Articular chondrocyte of knee joint (primary cell): ENCODE data around the gene GUCY1A1. TPM values are rescaled to one million over a fixed set of nuclear protein-coding genes. Genes with fewer than 3 reads are reported as not detected.

Experiments
- total RNA-seq: library from RNA; depleted of rRNA; stranded (reverse); fragments of >200 nt; gene quantifications from 2 replicates; pipeline ENCODE4 v1.2.3, GENCODE V29; 2012

The GUCY1A1 gene, protein sequence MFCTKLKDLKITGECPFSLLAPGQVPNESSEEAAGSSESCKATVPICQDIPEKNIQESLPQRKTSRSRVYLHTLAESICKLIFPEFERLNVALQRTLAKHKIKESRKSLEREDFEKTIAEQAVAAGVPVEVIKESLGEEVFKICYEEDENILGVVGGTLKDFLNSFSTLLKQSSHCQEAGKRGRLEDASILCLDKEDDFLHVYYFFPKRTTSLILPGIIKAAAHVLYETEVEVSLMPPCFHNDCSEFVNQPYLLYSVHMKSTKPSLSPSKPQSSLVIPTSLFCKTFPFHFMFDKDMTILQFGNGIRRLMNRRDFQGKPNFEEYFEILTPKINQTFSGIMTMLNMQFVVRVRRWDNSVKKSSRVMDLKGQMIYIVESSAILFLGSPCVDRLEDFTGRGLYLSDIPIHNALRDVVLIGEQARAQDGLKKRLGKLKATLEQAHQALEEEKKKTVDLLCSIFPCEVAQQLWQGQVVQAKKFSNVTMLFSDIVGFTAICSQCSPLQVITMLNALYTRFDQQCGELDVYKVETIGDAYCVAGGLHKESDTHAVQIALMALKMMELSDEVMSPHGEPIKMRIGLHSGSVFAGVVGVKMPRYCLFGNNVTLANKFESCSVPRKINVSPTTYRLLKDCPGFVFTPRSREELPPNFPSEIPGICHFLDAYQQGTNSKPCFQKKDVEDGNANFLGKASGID
- 0.86 and 1.3 TPM in 2 replicates for total RNA-seq

GRCh38 chr4:155666344-155667221 lies at the start of gene GUCY1A1:
TSS of gene GUCY1A1 (plus strand) at chr4:155666848. CDS start at chr4:155696868, 30,020 bp downstream.

GRCh38 chr4:155758481-155759371 lies 92.1 kb downstream of the GUCY1A1 start, which contains the start of gene GUCY1B1:
TSS of gene GUCY1B1 (plus strand) at chr4:155759021. CDS start at chr4:155759141, 120 bp downstream.

Other genes with a start within 250 kb of the GUCY1A1 start
- gene GUCY1B1, start 92.2 kb downstream of the GUCY1A1 start, total RNA-seq: 2.3 and 2.9 TPM in 2 replicates
- not detected in 2 replicates for gene ASIC5, start 199.4 kb downstream of the GUCY1A1 start, total RNA-seq
- 0.26 and 1.6 TPM in 2 replicates for gene TDO2, start 236.8 kb downstream of the GUCY1A1 start, total RNA-seq